Fibroblast of peridontal ligament (primary cell): ENCODE data around the gene VGLL2.

ENCODE experiments used
- DNase-seq: peaks from one replicate; pipeline ENCODE4 v3.0.0-alpha.2; 2010; ENCODE audit errors: extremely low read depth

VGLL2 gene

DNA sequence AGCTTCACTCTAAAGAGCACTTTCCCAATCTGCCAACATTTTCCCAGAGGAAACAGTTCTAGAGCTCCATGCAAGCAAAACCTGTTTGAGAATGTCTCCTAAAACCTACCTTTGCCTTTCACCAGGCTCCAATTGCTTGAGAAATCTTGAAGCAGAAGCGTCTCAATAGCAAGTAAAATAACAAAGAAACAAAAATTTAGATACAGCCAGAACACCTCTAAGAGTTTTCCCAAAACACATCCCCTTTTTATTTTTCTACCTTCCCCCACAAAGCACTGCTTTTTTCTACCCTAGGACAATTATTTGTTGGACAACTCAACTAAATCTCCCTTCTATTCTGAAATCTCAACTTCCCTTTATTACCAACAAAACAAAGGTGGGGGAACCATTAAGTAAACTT is 3.6 kb downstream of the VGLL2 start:
- DNase-seq, result no peak

DNA sequence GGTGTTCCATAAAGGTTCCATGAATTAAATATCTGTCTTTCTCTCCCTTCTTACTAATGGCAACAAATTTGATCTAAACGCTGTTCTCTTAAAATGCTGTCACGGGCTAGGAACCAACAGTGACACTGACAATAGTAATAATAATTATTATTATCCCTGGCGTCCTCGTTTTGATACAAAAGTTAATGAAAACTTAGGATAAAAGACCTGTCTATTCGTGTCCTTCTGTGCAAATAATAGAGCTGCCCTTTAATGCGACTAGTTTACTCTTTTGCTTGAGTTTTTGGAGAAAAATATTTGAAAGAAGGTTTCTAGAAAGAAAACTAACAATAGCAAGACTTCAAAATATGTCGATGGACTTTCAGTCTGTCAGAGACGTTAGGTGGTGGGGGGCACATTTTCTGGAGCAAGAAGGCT is 4.3 kb downstream of the VGLL2 start:
- no peak for DNase-seq

DNA sequence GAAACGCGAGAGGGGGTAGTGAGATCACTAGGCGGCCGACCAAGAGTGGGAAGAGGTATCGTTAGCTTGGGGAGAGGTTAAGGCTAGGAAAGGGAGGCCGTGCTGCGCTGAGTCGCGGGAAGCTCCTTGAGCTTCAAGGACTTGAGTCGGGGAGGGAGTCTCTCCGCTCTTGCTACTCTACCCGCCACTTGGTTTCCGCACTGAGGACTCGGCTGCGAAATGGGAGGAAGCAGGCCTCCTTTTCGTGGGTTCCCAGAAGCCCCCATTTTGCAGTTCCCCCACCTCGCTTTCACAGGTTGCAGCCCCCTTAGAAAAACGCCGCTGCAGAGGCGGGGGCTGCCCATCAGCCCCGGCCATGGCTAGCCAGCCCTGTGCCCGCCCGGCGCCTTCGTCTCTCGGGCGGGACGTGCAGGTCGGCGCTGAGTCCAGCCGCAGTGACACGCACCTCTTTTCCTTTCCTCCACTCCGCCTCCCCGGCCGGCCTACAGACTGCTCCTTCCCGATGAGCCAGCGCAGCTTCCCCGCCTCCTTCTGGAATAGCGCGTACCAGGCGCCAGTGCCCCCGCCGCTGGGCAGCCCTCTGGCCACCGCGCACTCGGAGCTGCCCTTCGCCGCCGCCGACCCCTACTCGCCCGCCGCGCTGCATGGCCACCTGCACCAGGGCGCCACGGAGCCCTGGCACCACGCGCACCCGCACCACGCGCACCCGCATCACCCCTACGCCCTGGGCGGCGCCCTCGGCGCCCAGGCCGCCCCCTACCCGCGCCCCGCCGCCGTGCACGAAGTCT is 4.9 kb downstream of the VGLL2 start:
- DNase-seq, result no peak

DNA sequence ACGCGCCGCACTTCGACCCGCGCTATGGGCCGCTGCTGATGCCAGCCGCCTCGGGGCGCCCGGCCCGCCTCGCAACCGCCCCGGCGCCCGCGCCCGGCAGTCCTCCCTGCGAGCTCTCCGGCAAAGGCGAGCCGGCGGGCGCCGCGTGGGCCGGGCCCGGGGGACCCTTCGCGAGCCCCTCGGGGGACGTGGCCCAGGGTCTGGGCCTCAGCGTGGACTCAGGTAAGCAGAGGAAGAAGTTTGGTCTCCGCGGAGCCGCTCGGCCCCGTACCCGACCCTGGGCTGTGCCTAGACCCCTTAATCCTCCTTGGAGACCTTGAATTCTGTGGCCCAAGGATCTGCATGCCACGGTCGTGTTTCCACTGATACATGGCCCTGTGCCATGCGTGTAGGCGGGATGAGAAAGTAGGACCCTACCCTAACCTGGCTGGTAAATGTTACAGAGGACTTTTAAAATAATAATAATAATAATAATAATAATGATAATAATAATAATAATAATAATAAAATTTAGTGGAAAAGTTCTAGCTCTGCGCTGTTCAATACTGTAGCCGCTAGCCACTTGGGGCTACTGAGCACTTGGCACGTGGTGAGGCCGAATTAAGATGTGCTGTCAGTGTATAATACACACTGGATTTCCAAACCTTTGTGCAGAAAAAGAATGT is 5.6 kb downstream of the VGLL2 start:
- no peak for DNase-seq

DNA sequence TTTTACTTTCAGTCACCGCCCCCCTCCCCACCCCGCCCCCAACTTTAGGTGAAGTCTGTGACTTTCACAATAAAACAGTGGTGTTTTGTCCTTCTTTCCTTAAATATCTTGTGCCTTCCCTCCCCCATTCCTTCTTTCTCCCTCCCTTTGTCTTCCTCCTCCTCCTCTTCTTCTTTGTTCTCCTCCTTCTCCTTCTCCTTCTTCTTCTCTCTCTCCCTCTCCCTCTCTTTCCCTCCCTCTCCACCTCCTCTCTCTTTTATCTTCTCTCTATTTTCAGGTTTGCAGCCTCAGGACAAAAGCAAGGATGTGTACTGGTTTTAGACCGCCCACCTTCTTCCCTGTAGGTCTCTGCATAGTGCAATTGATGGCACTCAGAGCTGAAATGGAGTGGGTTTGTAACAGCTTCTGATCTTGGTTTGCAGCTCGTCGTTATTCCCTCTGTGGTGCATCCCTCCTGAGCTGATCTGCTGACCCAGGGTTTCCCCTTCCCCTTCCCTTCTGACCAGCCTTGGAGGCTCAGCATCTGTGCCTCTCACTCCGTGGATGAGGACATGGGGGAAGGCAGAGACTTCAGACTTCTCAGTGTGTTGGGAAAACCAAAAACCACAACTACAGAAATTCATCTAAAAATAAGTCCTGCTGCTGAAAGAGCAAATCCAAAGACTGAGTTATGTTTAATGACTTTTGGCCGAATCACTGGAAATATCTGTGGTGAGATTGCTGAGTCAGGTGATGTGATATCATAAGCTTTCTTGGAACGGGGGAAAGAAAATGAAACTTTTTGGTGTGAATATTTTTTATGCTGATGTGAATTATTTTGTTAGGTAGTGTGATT is 6.9 kb downstream of the VGLL2 start:
- DNase-seq, result no peak

DNA sequence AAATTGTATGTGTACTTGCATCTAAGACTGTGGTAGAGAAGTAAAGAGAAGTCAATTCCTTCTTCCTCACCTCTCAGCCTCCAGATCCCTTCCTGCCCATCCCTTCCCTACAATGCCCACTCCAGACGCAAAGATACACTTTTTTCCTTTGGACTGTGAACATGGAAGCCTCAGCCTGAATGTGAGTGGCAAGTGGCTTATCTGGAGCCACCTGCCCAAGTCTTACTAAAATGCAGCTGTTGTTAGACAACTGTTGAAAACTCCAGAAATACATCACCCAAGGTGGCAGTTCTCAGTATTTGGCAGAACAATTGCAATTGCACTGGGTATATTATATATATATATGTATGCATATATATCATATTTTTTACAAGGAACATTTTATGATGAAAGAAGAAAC is 7.5 kb downstream of the VGLL2 start:
- DNase-seq, result no peak

DNA sequence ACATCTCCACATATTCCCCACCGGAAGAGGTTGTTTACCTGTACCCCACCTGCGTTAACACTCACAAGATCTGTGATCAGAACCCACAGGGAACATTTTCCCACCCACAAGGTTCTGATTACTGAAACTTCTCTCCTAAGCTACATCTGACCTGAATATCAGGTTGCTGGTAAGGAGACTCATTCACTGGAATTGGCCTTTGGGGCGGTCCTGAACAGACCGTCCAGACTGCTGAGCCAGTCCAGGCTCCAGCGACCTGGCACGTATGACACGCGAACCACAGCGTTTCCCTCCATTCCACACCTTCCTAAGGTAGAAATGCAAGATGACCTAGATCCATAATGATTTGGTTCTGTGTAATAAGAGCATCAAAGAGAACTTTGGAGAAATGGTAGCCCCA is 9.8 kb downstream of the VGLL2 start:
- no peak for DNase-seq

DNA sequence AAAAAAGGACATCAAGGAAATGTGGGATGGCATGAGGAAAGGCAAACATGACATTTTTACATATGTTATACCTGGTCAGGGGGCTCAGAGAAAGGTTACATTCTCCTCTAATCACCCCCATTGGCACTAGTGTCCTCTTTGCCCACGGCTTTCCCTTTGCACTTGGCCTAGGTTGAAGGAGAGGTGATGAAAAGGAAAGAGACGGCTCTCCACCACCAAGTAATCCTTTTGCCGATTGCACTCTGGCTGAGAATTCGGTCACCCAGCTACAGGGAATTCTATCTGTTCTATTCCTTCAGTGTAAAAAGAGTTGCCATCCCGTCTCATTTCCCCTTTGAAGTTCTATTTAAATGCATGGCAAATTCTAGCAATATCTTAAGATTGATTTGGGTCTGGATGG is 10.4 kb downstream of the VGLL2 start:
- no peak for DNase-seq

DNA sequence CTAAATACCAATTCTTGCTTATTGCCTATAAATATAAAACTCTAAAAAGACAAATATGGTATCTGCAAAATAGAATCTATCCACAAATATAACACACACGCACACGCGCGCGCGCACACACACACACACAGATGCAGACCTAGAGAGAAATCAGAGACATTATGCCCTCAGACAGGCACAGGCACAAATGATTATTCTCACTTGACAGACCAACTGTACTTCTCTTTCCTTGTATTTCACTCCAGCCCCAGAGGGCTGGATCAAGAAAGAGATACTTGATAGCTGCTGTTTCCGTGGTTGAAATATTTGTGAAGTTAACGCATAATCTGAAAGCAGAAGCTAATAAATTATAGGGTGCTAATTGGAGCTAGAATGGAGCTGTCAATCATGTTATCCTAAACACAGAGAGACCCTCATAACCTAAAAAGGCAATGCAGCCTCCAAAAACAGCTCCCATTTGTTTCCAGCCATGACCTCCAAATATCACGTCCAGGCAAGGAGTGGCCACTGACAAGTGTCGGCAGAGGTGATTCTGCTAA is 11.5 kb downstream of the VGLL2 start:
- DNase-seq, result no peak

DNA sequence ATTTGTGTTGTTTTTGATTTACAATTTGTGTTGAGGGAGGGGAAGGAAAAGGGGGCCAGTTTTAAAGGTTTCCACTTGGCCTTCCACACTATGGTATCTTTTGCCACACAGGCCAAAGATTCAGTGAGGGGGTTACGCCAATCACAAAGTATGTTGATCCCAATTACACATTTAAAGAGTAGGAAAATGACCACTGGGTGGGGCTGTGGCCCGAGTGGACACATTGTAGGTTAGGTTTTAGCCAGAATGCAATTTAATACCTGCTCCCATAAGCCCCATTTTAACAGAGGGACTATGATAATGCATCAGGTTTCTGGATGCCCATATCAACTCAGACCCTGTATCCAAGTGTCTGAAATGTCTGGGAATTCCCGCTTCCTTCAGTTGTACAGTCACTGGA is 15.6 kb downstream of the VGLL2 start:
- no peak for DNase-seq

DNA sequence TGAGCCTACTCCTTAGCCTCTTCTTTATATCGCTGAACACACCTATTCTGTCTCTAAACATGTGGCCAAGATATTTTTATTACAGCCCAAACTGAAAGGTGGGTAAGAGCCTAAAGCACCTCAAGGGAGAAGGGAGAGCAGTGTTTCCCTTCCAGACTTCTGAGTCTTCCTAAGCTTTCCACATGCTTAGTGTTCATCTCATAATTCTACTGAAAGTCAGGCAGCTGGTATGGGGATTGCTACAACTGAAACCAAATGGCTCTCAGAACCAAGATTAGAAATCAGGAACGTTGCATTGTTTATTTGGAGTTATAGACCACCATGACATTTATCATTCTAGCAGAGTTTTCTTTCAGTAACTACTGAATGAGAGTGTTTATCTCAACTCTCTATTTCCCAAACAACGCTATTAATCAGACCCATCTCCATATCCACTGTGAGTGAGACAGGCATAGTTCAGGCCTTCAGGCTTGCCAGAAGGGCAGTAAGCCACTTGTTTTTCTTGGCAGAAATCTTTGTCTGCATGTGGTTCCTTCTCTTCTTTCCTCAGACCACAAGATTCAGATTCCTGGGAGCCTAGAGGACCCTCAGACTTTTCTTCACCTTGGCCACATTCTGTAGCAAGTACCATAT is 22.8 kb downstream of the VGLL2 start:
- DNase-seq, result no peak

DNA sequence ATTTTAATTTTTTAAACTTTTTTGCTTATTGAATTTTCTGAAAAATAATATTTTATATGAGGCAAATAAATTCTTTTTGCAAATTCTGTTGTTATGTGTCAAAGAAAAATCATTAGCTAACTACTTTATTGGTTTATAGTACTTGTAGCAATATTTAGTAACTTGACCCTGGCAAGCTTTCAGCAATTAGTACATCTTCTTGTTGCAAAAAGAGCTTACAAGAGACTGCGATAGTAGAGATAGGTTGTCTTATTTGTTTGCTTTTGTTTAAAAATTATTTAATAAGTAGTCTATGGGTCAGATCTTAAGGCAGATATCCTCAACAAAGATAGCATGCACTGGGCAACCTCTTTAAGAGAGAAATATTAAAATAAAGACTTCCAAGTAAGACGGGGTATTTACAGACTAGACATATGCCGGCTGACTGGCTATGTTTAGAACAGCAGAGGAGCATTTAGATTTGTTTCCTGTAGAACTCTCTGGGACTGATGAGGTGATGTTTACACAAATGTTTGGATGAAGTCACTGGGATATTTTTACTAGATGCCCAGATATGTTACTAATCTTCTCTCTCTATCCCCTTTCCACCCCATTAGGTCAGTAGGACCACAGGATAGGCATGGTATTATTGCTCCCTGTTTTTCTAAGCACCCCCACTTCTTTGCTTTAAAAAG is 25.0 kb downstream of the VGLL2 start:
- DNase-seq, result no peak

DNA sequence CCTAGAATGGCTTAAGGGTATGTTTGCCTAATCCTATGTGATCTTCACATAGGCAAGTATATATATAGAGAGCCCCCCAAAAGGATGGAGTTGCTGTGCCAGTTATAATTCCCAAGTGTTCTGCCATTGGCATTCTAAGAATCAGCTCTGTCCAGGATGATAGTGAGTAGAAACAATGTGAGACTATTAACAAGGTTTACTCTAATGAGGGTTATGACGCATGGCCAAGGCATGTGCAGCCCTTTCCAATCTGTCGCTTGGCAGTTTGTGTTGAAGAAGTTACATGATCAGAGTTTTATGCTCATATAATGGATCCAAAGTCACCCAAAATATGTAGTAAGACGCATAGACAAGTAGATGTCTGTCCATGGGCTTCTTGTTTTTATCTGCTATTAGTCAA is 33.6 kb downstream of the VGLL2 start:
- no peak for DNase-seq

DNA sequence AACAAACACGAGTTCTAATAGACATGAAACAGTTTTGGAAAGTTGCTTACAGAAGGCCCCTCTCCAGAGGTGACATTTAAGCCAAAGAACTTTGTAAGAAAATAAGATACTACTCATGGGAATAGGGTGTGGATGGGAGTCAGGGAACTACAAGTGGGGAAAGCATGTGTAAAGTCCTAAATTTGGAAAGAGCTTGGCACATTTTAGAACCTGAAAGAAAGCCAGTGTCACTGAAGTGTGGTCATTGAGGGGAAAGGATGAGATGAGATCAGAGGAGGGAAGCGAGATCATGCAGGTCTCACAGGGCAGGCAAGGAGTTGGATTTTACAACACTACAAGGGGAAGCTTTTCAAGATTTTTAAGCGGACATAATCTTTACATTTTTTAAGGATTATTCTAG is 38.0 kb downstream of the VGLL2 start:
- no peak for DNase-seq

DNA sequence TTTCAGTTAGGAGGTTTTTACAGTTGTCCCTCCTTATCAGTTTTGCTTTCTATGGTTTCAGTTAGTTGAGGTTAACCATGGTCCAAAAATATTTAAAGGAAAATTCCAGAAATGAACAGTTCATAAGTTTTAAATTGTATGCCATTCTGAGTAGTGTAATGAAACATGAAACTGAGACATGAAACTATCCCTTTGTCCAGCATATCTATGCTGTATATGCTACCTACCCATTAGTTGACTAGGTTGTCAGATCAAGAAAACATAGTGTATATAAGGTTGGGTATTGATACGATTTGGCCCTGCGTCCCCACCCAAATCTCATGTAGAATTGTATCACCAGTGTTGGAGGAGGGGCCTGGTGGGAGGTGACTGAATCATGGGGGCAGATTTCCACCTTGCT is 39.1 kb downstream of the VGLL2 start:
- DNase-seq, result no peak

DNA sequence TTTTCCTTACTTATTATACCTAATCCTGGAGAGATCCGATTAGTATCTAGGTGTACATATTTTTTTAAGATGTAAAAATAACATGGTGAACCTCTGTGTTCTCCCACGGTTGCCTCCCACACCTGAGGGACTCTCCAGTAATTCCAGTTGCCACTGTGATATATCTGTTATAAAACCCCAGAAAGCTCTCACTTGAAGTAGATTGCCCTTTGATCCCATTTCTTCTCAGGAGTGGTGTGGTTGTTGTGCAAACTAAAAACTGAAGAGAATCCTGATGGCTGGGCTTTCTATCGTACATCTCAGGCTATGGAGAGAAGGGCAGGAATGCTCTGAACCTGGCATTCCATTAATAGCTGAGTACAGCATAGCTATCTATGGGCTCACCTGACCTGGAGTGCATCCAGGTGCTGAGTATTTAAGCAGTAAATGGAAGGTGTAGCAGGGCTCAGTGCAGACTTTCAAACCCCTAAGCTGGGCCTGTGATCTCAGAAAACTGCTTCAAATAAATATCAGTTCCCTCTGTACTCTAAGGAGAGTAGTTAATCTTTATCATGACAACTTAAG is 41.0 kb downstream of the VGLL2 start:
- DNase-seq, result no peak

DNA sequence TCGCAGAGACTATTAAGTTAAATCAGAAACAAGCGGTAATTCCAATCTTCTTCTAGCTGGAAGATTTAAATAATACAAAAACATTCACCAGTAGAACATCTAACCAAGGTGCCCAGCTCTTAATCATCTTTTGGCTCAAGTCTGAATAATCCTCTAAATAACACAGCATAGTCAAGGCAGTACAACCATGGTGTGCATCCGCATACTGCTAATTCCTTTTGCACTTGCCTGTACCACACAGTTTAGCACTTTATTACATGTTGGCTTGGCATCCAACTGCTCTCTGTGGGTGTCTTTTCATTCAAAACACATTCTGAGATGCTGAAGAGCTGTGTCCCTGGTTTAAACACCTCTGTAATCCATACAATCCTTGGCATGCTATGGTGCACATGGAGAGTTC is 42.3 kb downstream of the VGLL2 start:
- no peak for DNase-seq

DNA sequence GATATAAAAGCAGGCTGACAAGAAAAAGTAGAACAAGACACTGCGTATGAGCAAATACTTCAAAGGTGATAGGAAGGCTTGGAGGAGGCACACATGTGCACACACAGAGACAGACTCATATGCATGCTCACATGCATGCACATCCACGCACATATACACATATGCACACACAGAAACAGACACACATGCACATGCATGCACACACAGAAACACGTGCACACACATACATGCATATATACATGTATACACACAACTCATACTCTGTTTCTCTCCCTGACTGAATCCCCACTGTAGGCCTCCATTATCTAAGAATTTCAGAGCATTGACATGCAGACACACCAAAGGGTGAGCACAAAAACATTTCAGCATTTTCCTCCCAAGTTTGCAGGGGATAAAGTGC is 43.7 kb downstream of the VGLL2 start:
- no peak for DNase-seq

DNA sequence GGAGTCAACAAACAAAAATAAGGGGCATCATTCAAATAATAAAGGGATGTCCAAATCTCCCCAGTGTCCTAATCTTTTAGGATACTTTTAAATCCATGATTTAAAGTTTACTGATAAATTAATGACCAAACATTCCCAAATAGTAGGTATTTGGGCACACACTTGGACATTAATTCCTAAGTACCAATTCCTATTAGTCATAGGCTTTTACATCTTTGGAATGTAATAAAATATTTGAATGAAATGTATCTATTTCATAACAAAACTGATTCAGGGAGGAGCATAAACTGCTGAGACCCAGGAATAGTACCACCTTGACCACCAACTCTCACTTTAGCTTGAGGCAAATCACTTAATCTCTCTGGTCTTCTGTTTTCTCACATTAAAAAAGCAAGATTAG is 44.3 kb downstream of the VGLL2 start:
- DNase-seq, result no peak

DNA sequence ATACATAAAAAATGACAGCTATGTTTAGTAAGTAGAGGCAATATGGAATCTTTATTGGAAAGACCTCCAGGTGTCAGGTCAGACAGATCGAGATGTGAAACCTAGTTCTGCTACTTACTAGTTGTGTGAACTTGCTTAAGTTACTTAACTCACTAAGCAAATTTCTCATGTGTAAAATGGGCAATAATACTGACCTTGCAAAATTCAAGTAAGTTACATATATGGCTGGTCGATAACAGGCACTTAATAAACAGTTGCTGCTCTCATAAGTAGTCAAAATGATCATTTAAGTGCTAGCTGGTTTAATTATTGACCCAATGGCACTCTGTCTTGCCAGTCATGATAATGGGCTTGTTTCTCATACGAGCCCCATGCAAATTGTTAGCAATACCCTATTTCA is 46.0 kb downstream of the VGLL2 start:
- DNase-seq, result no peak

DNA sequence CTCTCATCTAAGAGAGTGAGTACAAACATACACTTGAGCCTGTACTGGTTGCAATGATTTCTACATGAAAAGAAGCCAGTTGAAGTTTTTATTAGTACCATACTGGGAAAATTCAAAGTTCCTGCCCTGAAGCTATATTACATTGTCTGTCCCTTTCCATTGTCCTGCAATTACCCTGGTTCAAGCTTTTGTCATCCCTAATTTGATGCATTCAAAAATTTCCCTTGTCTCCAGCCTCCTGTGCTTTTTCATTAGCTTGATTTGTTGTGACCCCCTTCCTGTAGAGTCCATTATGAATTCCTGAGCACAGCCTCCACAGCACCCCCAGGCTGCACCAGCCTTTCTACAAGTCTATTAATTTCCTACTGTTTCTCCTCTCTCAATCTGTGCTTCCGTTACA is 46.4 kb downstream of the VGLL2 start:
- DNase-seq, result no peak
